AG08395 (cell line): ENCODE measurements around the gene HERC2.
"Not testable (repeated sequence)": the region's sequence is repeated elsewhere in the genome, so short reads cannot be mapped to it uniquely, and the experiment has no call there.

ENCODE experiments used
- DNase-seq: peaks from one replicate; pipeline ENCODE4 v3.0.0; 2012; ENCODE audit warnings: mixed read lengths, low spot score

Gene HERC2

GRCh38 chr15:28227303-28227702 is 94.7 kb downstream of the HERC2 start:
- not testable (repeated sequence) for DNase-seq

- not testable (repeated sequence) for DNase-seq
These were observed 99.4 kb downstream of the HERC2 start for GRCh38 chr15:28222612-28223011.

- not testable (repeated sequence) for DNase-seq
These were observed 100.3 kb downstream of the HERC2 start for GRCh38 chr15:28221696-28222095.

- no peak for DNase-seq
These were observed 102.9 kb downstream of the HERC2 start for GRCh38 chr15:28219116-28219515.

GRCh38 chr15:28216946-28217546 is 104.9 kb downstream of the HERC2 start:
- DNase-seq: not testable (repeated sequence)

- DNase-seq: not testable (repeated sequence)
These were observed 106.5 kb downstream of the HERC2 start for GRCh38 chr15:28215521-28215920.

- not testable (repeated sequence) for DNase-seq
These were observed 107.8 kb downstream of the HERC2 start for GRCh38 chr15:28214006-28214790.

GRCh38 chr15:28213393-28213792 is 108.6 kb downstream of the HERC2 start:
- DNase-seq: not testable (repeated sequence)

- no peak for DNase-seq
These were observed 113.4 kb downstream of the HERC2 start for GRCh38 chr15:28208583-28208982.

- not testable (repeated sequence) for DNase-seq
These were observed 116.3 kb downstream of the HERC2 start for GRCh38 chr15:28205640-28206039.

GRCh38 chr15:28203055-28203828 is 118.7 kb downstream of the HERC2 start:
- not testable (repeated sequence) for DNase-seq

- DNase-seq: not testable (repeated sequence)
These were observed 119.9 kb downstream of the HERC2 start for GRCh38 chr15:28202124-28202523.

- DNase-seq: not testable (repeated sequence)
These were observed 123.8 kb downstream of the HERC2 start for GRCh38 chr15:28198215-28198614.

- DNase-seq: not testable (repeated sequence)
These were observed 124.3 kb downstream of the HERC2 start for GRCh38 chr15:28197694-28198093.

- DNase-seq: not testable (repeated sequence)
These were observed 125.4 kb downstream of the HERC2 start for GRCh38 chr15:28196581-28196980.

GRCh38 chr15:28192772-28193171 is 129.2 kb downstream of the HERC2 start:
- DNase-seq: no peak

GRCh38 chr15:28191832-28192231 is 130.1 kb downstream of the HERC2 start:
- DNase-seq: peak; percentile 94

GRCh38 chr15:28190391-28191174 is 131.4 kb downstream of the HERC2 start:
- DNase-seq: no peak

GRCh38 chr15:28185148-28185895 is 136.7 kb downstream of the HERC2 start:
- no peak for DNase-seq

- DNase-seq: peak; percentile 26
These were observed 137.8 kb downstream of the HERC2 start for GRCh38 chr15:28184166-28184565.

GRCh38 chr15:28182731-28183130 is 139.2 kb downstream of the HERC2 start:
- no peak for DNase-seq
